SH-SY5Y (cell line): Measurements from ENCODE around the gene NBAS.

ENCODE experiments used
- GATA2 ChIP-seq: IDR thresholded peaks from 2 replicates; pipeline ENCODE4 v1.6.1; 2011; ENCODE audit warnings: mild to moderate bottlenecking, low read depth, low read length
- GATA3 ChIP-seq: IDR thresholded peaks from 2 replicates; pipeline ENCODE4 v1.6.1; 2011; ENCODE audit warnings: low read depth, mild to moderate bottlenecking, low read length, moderate library complexity

GRCh38 chr2:15176604-15177003 is 384.5 kb downstream of the NBAS start:
- TF ChIP-seq GATA3 (no peak), GATA2 (no peak)
